SK-N-SH treated with all-trans-retinoic acid at 6 μM for 48 hours (cell line): ENCODE data around the gene CNTNAP2.

Experiments used
- ATAC-seq: fragments of 200-7000 bp; cut with Tn5 transposase; 3 replicates; pipeline ENCODE4 v1.9.1; 2020; ENCODE audit warnings: mild to moderate bottlenecking, moderate library complexity
- ARNTL ChIP-seq: fragments of 450-650 bp; formaldehyde crosslinking; IDR thresholded peaks from 2 replicates; pipeline ENCODE4 v1.5.0; 2020; ENCODE audit warnings: low read depth, mild to moderate bottlenecking, moderate library complexity, borderline replicate concordance
- BACH2 ChIP-seq: fragments of 250-450 bp; sonication (Bioruptor Pico); IDR thresholded peaks from 2 replicates; pipeline ENCODE4 v1.9.0; 2021; ENCODE audit warnings: mild to moderate bottlenecking, borderline replicate concordance
- CREB5 ChIP-seq: fragments of 250-450 bp; sonication (Bioruptor Pico); IDR thresholded peaks from 2 replicates; pipeline ENCODE4 v1.5.1; 2020; ENCODE audit warnings: low read depth, mild to moderate bottlenecking, moderate library complexity
- CSDC2 ChIP-seq: fragments of 250-450 bp; sonication (Bioruptor Pico); IDR thresholded peaks from 2 replicates; pipeline ENCODE4 v1.5.0; 2020; ENCODE audit warnings: mild to moderate bottlenecking, moderate library complexity
- CSRNP3 ChIP-seq: fragments of 250-450 bp; sonication (Bioruptor Pico); IDR thresholded peaks from 2 replicates; pipeline ENCODE4 v1.5.1; 2021; ENCODE audit warnings: mild to moderate bottlenecking, moderate library complexity
- ESRRG ChIP-seq: fragments of 250-450 bp; sonication (Bioruptor Pico); IDR thresholded peaks from 2 replicates; pipeline ENCODE4 v1.6.1; 2021; ENCODE audit warnings: mild to moderate bottlenecking
- ISL1 ChIP-seq: fragments of 250-450 bp; sonication (Bioruptor Pico); IDR thresholded peaks from 2 replicates; pipeline ENCODE4 v2.1.2; 2022; ENCODE audit warnings: mild to moderate bottlenecking, moderate library complexity
- OSR1 ChIP-seq: fragments of 250-450 bp; sonication (Bioruptor Pico); IDR thresholded peaks from 2 replicates; pipeline ENCODE4 v1.8.0; 2022; ENCODE audit warnings: moderate library complexity, mild to moderate bottlenecking, inconsistent platforms
- PATZ1 ChIP-seq: fragments of 250-450 bp; sonication (Bioruptor Pico); IDR thresholded peaks from 2 replicates; pipeline ENCODE4 v1.8.0; 2020; ENCODE audit warnings: mild to moderate bottlenecking, moderate library complexity, borderline replicate concordance
- PPARA ChIP-seq: fragments of 250-450 bp; sonication (Bioruptor Pico); IDR thresholded peaks from 2 replicates; pipeline ENCODE4 v1.5.0; 2020; ENCODE audit warnings: mild to moderate bottlenecking, borderline replicate concordance
- SNAI2 ChIP-seq: fragments of 250-450 bp; sonication (Bioruptor Pico); IDR thresholded peaks from 2 replicates; pipeline ENCODE4 v1.5.0; 2020; ENCODE audit warnings: mild to moderate bottlenecking, moderate library complexity
- TOX ChIP-seq: fragments of 250-450 bp; sonication (Bioruptor Pico); IDR thresholded peaks from 2 replicates; pipeline ENCODE4 v1.8.0; 2021; ENCODE audit warnings: mild to moderate bottlenecking, moderate library complexity, borderline replicate concordance
- ZC3H10 ChIP-seq: fragments of 250-450 bp; sonication (Bioruptor Pico); IDR thresholded peaks from 2 replicates; pipeline ENCODE4 v1.5.1; 2021; ENCODE audit warnings: mild to moderate bottlenecking, moderate library complexity
- ZFP30 ChIP-seq: fragments of 450-650 bp; formaldehyde crosslinking; IDR thresholded peaks from 2 replicates; pipeline ENCODE4 v1.5.0; 2022; ENCODE audit warnings: mild to moderate bottlenecking, moderate library complexity
- ZNF70 ChIP-seq: fragments of 450-650 bp; formaldehyde crosslinking; IDR thresholded peaks from 2 replicates; pipeline ENCODE4 v1.5.0; 2020; ENCODE audit warnings: mild to moderate bottlenecking, moderate library complexity
- ZNF8 ChIP-seq: fragments of 450-650 bp; formaldehyde crosslinking; IDR thresholded peaks from 2 replicates; pipeline ENCODE4 v1.5.0; 2020; ENCODE audit warnings: mild to moderate bottlenecking, moderate library complexity
- TF ChIP-seq, protein P1 (sequence below): fragments of 250-450 bp; sonication (Bioruptor Pico); IDR thresholded peaks from 2 replicates; pipeline ENCODE4 v1.8.0; 2021; ENCODE audit warnings: low read depth, mild to moderate bottlenecking, moderate library complexity, borderline replicate concordance

CNTNAP2 gene

DNA sequence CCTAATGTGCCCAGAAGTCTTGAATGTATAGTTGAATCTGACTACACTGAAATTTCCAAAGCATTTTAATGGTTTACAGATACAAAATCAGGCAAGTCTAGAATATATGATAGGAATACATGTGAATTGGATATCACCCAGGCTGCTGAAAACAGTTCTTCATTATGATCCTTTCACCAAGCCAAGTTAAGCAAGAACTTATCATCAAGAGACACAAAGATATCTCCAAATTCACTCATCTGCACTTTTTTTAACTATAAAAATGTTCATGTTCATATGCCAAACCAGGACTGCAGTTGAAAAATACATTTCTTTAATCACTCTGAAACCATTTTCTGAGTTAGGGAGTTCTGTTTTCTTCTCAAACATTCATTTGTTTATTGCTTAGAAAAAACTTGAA, 2061.4 kb downstream of the CNTNAP2 start:
- no peak for TF ChIP-seq PATZ1
- TF ChIP-seq ZNF8 (CRISPR knock-in tag): no peak
- ATAC-seq: no peak

DNA sequence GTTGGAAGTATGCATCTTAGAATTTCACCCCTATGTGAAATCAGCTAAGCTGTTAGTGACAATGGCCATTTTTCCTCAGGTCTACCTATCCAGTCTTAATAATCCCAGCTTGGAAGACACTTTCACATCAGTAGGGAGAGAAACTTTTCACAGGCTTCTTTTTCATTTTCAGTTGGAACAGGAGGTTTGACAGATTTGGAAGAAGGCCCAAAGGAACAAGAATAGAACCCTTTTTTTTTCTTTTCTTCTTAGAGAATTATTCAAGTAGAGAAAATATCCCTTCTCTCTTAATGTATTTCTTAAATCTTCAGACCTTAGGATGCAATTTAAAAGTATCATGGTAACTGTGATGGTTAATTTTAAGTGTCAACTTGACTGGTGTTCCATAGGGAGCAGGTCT, 2063.5 kb downstream of the CNTNAP2 start:
- no peak for TF ChIP-seq TOX (CRISPR knock-in tag)
- TF ChIP-seq PATZ1: no peak
- no peak for TF ChIP-seq OSR1 (CRISPR knock-in tag)
- no peak for TF ChIP-seq ISL1 (CRISPR knock-in tag)
- TF ChIP-seq CSRNP3 (CRISPR knock-in tag): no peak
- TF ChIP-seq ZNF70 (CRISPR knock-in tag): no peak
- no peak for TF ChIP-seq CSDC2 (CRISPR knock-in tag)
- no peak for TF ChIP-seq ARNTL (CRISPR knock-in tag)
- TF ChIP-seq PPARA (CRISPR knock-in tag): no peak
- TF ChIP-seq ZC3H10 (CRISPR knock-in tag): no peak
- TF ChIP-seq CREB5 (CRISPR knock-in tag): no peak
- no peak for ATAC-seq

DNA sequence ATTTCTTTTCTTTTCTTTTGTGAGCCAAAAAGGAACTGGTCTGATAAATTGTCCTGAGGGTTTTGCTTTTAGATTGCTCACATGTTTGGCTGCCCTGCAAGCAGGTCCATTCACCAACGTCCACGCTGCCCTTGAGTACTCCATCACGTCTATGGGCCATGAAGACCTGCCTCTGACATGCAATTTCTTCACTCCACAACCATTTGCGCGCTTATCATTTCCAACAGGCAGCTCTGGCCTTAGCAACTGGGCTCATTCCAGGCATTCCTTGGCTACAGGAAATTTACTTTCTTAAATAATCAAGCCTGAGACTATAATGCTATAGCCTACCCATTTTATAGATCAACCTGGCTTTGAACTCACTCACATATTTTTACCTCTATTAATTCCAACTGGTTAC, 2065.7 kb downstream of the CNTNAP2 start:
- no peak for TF ChIP-seq CREB5 (CRISPR knock-in tag)
- TF ChIP-seq CSDC2 (CRISPR knock-in tag): no peak
- TF ChIP-seq ARNTL (CRISPR knock-in tag): no peak
- no peak for TF ChIP-seq SNAI2 (CRISPR knock-in tag)
- TF ChIP-seq BACH2 (CRISPR knock-in tag): no peak
- TF ChIP-seq TOX (CRISPR knock-in tag): no peak
- no peak for TF ChIP-seq ZFP30 (CRISPR knock-in tag)
- no peak for TF ChIP-seq PPARA (CRISPR knock-in tag)
- TF ChIP-seq ZNF70 (CRISPR knock-in tag): no peak
- TF ChIP-seq CSRNP3 (CRISPR knock-in tag): no peak
- TF ChIP-seq, protein P1, sequence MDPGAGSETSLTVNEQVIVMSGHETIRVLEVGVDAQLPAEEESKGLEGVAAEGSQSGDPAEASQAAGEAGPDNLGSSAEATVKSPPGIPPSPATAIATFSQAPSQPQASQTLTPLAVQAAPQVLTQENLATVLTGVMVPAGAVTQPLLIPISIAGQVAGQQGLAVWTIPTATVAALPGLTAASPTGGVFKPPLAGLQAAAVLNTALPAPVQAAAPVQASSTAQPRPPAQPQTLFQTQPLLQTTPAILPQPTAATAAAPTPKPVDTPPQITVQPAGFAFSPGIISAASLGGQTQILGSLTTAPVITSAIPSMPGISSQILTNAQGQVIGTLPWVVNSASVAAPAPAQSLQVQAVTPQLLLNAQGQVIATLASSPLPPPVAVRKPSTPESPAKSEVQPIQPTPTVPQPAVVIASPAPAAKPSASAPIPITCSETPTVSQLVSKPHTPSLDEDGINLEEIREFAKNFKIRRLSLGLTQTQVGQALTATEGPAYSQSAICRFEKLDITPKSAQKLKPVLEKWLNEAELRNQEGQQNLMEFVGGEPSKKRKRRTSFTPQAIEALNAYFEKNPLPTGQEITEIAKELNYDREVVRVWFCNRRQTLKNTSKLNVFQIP (CRISPR knock-in tag): no peak
- no peak for TF ChIP-seq ESRRG
- TF ChIP-seq OSR1 (CRISPR knock-in tag): no peak
- no peak for ATAC-seq
